Left renal pelvis (tissue), 4 donors: ENCODE data around the gene COL5A3. TPM values are rescaled to one million over a fixed set of nuclear protein-coding genes. Genes with fewer than 3 reads are reported as not detected.
"Not testable (repeated sequence)": the region's sequence is repeated elsewhere in the genome, so short reads cannot be mapped to it uniquely, and the experiment has no call there.

Source experiments
- DNase-seq, 4 donors: peaks; one replicate each; pipeline ENCODE4 v3.0.0-alpha.2; 2013; ENCODE audit warnings: low read depth in 4 of 4, low spot score in 3 of 4
- polyA plus RNA-seq, 4 donors: library from polyadenylated mRNA; unstranded; fragments of 120-200 nt; gene quantifications; one replicate each; pipeline ENCODE4 v1.2.1, GENCODE V29; 2013; ENCODE audit not compliant: insufficient read length in 4 of 4

COL5A3 gene
- 10 to 100 TPM in 1 of 4 donors, 1 to 10 TPM in 3; 1.1 to 14.4 (median 1.7) TPM for polyA plus RNA-seq

- no peak for DNase-seq
Measured at GRCh38 chr19:10010247-10010691, at the start of gene COL5A3. COL5A3 (minus strand) TSS chr19:10010504; CDS start chr19:10010385, 119 bp downstream.

- no peak for DNase-seq
Measured at GRCh38 chr19:10052602-10053360, 42.5 kb upstream of the COL5A3 start.

- no peak for DNase-seq
Measured at GRCh38 chr19:10049626-10050025, 39.3 kb upstream of the COL5A3 start.

- no peak for DNase-seq
Measured at GRCh38 chr19:10045371-10045770, 35.1 kb upstream of the COL5A3 start.

- no peak for DNase-seq
Measured at GRCh38 chr19:10044390-10044789, 34.1 kb upstream of the COL5A3 start.

- peak in 1 of 4 donors; percentile 18 for DNase-seq
Measured at GRCh38 chr19:10043286-10043927, 33.1 kb upstream of the COL5A3 start.

GRCh38 chr19:10037809-10038208 lies 27.5 kb upstream of the COL5A3 start:
- no peak for DNase-seq

GRCh38 chr19:10037367-10037766 lies 27.1 kb upstream of the COL5A3 start:
- no peak for DNase-seq

GRCh38 chr19:10036601-10037071 lies 26.3 kb upstream of the COL5A3 start:
- no peak for DNase-seq

- no peak for DNase-seq
Measured at GRCh38 chr19:10033614-10034013, 23.3 kb upstream of the COL5A3 start.

- DNase-seq = peak; percentile 78 to 89 (median 82)
Measured at GRCh38 chr19:10027158-10027997, 17.1 kb upstream of the COL5A3 start.

- no peak for DNase-seq
Measured at GRCh38 chr19:10026744-10027143, 16.4 kb upstream of the COL5A3 start.

GRCh38 chr19:10023096-10023495 lies 12.8 kb upstream of the COL5A3 start:
- DNase-seq = not testable (repeated sequence)

- no peak for DNase-seq
Measured at GRCh38 chr19:10021863-10022262, 11.6 kb upstream of the COL5A3 start.

GRCh38 chr19:10021446-10021845 lies 11.1 kb upstream of the COL5A3 start:
- DNase-seq = no peak

- DNase-seq = no peak
Measured at GRCh38 chr19:10020851-10021250, 10.5 kb upstream of the COL5A3 start.

- no peak for DNase-seq
Measured at GRCh38 chr19:10019246-10019645, 8.9 kb upstream of the COL5A3 start.

GRCh38 chr19:10018786-10019185 lies 8.5 kb upstream of the COL5A3 start:
- no peak for DNase-seq

GRCh38 chr19:10018263-10018662 lies 8.0 kb upstream of the COL5A3 start:
- DNase-seq = no peak

GRCh38 chr19:10013834-10014618 lies 3.7 kb upstream of the COL5A3 start:
- DNase-seq = no peak
